Testis (tissue), 2 donors: ENCODE data around the gene ATP4B.

ENCODE experiments used
- POLR2A ChIP-seq: fragments of 450-650 bp; IDR thresholded peaks from one replicate; pipeline ENCODE4 v1.6.1; 2017; ENCODE audit warnings: antibody characterized with exemption, mild to moderate bottlenecking, moderate library complexity
- TF ChIP-seq, protein P1 (sequence below), 3 experiments: fragments of 450-650 bp in 2 of 3; fragments of 200-600 bp in 1 of 3; sonication (generic) in 1 of 3; IDR thresholded peaks; one replicate each; pipeline ENCODE4 v1.5.1; 2016 to 2019; ENCODE audit warnings: antibody characterized with exemption in 3 of 3, mild to moderate bottlenecking in 2 of 3, moderate library complexity in 1 of 3

DNA sequence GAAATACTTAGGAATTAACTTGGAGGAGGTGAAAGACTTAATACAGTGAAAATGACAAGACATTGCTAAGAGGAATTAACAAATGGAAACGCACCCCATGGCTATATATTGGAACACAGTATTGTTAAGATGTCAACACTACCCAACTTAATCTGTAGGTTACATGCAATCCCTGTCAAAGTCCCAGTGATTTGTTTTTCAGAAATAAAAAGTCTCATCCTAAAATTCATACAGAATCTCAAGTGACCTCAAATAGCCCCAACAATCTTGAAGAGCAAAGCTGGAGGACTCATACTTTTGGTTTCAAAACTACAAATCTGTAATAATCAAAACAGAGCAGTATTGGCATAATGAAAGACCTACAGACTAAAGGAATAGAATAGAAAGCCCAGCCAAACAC is 13.2 kb downstream of the ATP4B start:
- no peak for TF ChIP-seq POLR2A
- TF ChIP-seq, protein P1, sequence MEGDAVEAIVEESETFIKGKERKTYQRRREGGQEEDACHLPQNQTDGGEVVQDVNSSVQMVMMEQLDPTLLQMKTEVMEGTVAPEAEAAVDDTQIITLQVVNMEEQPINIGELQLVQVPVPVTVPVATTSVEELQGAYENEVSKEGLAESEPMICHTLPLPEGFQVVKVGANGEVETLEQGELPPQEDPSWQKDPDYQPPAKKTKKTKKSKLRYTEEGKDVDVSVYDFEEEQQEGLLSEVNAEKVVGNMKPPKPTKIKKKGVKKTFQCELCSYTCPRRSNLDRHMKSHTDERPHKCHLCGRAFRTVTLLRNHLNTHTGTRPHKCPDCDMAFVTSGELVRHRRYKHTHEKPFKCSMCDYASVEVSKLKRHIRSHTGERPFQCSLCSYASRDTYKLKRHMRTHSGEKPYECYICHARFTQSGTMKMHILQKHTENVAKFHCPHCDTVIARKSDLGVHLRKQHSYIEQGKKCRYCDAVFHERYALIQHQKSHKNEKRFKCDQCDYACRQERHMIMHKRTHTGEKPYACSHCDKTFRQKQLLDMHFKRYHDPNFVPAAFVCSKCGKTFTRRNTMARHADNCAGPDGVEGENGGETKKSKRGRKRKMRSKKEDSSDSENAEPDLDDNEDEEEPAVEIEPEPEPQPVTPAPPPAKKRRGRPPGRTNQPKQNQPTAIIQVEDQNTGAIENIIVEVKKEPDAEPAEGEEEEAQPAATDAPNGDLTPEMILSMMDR (IDR thresholded peaks at IDR 0.05) = no peak
